Epithelial cell of proximal tubule (primary cell): ENCODE results near the gene STMN1. TPM values are rescaled to one million over a fixed set of nuclear protein-coding genes. Genes with fewer than 3 reads are reported as not detected.

ENCODE experiments used
- DNase-seq: peaks from one replicate; pipeline ENCODE4 v3.0.0-alpha.2; 2011; ENCODE audit warnings: low read depth
- H3K4me3 ChIP-seq: 2 replicates; pipeline ENCODE4 v1.5.1; 2011; ENCODE audit warnings: low read depth, mild to moderate bottlenecking, low read length
- total RNA-seq: library from RNA; depleted of rRNA; stranded (reverse); fragments of >200 nt; gene quantifications from 2 replicates; pipeline ENCODE4 v1.2.3, GENCODE V29; 2015
- TF ChIP-seq, protein P1 (sequence below): conservative IDR thresholded peaks from 2 replicates; pipeline ENCODE4 v1.5.1; 2012; ENCODE audit warnings: low read depth, mild to moderate bottlenecking, low read length

Gene STMN1
- total RNA-seq, 1 donor from 2014 or later, result 554 TPM

DNA sequence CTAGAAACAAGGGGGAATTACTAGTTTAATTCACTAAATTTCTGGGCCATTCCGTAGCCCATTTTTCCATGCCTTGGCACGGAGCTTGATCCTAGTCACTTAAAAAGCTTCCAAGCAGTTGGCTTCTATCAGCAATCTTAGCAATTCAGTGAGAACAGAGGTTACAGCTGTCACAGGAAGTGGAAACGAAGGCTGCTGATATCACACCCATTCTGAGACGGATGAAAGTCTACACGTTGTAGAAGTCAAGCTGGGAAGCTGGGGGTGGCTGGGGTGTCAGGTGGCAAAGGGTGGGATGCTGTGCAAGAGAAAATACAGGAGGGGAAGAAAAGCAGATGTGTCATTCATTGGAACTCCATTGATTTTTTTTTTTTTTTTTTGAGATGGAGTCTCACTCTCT lies 11.8 kb upstream of the STMN1 start:
- DNase-seq, result no peak
- H3K4me3 ChIP-seq, result no peak overlapping the region
- TF ChIP-seq, protein P1, sequence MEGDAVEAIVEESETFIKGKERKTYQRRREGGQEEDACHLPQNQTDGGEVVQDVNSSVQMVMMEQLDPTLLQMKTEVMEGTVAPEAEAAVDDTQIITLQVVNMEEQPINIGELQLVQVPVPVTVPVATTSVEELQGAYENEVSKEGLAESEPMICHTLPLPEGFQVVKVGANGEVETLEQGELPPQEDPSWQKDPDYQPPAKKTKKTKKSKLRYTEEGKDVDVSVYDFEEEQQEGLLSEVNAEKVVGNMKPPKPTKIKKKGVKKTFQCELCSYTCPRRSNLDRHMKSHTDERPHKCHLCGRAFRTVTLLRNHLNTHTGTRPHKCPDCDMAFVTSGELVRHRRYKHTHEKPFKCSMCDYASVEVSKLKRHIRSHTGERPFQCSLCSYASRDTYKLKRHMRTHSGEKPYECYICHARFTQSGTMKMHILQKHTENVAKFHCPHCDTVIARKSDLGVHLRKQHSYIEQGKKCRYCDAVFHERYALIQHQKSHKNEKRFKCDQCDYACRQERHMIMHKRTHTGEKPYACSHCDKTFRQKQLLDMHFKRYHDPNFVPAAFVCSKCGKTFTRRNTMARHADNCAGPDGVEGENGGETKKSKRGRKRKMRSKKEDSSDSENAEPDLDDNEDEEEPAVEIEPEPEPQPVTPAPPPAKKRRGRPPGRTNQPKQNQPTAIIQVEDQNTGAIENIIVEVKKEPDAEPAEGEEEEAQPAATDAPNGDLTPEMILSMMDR, result no peak

DNA sequence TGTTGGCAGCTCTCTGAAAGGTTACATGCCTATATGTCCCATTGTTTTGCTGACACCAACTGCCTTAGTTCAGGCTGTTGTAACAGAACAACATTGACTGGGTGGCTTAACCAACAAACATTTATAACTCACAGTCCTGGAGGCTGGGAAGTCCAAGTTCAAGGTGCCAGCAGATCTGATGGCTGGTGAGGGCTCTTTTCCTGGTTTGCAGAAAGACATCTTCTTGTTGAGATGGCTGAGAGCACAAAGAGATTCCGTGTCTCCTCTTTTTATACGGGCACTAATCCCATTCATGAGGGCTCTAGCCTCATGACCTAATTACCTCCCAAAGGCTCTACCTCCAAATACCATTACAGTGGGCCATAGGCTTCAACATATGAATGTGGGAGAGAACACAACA lies 10.2 kb upstream of the STMN1 start:
- TF ChIP-seq, protein P1, result no peak
- H3K4me3 ChIP-seq, result no peak overlapping the region
- no peak for DNase-seq

DNA sequence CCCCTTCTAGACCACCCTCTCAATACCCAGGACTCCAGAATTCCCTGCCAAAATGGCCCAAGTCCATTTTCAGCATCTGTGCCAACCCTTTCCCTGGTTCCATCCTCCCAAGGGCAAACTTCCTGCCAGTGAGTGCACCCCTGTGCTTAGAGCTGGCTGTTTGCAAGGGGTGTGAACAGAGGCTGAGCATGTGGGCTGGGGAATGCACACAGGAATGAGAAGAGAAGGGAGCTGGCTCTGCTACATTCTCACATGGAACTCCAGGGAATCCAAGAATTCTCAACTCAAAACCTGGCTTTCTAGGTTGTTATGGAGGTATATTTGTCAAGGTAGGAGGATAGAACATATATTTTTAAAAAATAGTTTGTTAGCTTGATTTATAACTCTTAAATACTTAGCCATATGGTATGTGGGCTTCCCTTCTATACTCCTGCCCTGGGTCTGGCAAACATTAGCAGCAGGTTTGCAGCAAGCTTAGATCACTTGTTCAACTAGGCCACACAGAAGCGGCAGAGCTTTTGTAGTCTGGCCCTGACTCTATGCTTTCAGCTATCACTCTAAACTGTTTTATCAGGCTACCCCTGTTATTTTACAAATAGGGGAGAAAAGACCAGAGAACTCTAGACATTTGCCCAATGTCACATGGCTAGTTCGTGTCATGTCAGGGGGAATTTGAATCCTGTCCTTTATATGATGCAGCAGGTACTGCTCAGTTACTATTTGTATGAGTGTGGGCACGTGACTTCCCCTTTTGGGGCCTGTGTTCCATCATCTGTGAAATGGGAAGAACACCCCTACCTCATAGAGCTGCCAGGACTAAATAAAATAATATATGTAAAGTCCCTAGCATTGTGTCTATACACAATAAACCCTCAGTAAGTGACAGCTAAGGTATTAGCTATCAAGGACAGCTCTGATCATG lies 8.1 kb upstream of the STMN1 start:
- TF ChIP-seq, protein P1, result no peak
- H3K4me3 ChIP-seq, result no peak overlapping the region
- DNase-seq, result no peak

DNA sequence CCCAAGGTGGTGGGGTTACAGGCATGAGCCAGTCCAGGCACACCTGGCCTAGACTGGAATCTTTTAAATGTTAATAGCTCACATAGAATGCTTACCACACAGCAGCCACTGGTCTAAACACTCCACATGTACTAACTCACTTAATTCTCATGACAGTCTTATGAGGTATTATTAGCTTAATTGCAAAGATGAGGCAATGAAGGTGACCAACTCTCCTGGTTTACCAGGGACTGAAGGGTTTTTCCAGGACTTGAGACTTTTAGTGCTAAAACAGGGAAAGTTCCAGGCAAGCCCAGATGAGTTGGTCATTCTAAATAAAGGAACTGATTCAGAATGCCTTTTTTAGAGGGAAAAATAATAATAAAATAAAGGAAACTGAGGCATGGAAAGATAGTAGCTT lies 7.0 kb upstream of the STMN1 start:
- DNase-seq, result no peak
- no peak overlapping the region for H3K4me3 ChIP-seq
- TF ChIP-seq, protein P1, result no peak

DNA sequence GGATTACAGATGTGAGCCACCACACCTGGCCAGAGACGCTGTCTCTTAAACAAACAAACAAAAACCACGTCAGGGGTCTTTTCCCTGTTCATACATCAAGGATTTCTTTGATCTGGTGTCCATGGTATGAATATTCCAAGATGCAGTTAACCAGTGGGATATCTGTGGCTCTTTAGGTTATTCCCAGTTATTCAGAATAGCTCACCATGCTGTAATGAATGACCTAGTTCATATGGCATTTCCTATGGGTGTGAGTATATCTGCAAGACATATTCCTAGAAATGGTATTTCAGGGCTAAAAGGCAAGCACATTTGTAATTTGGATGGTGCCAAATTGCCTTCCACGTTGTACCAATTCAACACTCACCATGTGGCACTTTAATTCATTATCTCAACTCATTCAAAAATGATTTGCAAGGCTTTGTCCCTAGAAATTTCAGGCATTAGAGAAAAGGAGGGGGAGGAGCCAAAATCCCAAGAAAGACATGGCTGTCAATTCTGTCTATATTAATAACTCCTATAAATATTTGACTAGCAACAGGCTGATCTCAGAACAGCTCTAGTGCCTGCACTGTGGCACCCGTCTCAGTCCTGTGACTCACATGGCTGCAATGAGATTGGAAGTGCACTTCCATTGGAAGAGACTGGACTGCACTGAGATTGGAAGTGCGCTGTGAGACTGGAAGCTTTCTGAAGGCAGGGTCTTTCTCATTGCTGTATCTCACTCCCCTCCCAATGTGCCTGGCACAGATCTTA lies 6.0 kb upstream of the STMN1 start:
- TF ChIP-seq, protein P1, result no peak
- H3K4me3 ChIP-seq, result no peak overlapping the region
- no peak for DNase-seq

DNA sequence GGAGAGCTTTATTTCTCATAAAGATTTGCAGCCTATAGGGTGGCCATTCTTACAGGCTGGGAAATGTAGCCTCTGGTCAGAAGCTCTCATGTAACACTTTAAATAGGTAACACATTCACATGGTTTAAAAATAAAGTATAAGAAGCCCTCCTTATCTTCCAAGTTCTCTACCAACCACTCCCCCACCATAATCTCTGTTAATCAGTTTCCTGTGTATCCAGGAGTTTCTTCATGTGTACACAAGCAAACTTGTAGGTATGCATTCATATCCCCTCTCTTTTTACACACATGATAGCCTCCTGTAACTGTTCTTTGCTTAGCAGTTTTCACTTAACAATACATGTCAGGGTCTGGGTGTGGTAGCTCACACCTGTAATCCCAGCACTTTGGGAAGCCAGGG lies 4.9 kb upstream of the STMN1 start:
- no peak overlapping the region for H3K4me3 ChIP-seq
- no peak for DNase-seq

More for the DNA sequence above, 4.9 kb upstream of the STMN1 start:
- TF ChIP-seq, protein P1, result no peak
